Activated CD8-positive, alpha-beta memory T cell treated with anti-CD3 and anti-CD28 coated beads, Interleukin-2, amount 50 U/mL, for 24 hours (primary cell): ENCODE measurements around the gene SLC30A7.
"Not testable (repeated sequence)": the region's sequence is repeated elsewhere in the genome, so short reads cannot be mapped to it uniquely, and the experiment has no call there.

Experiments used
- DNase-seq: peaks from one replicate; pipeline ENCODE4 v3.0.0-alpha.2; 2020; ENCODE audit errors: extremely low read depth

Gene SLC30A7

DNA sequence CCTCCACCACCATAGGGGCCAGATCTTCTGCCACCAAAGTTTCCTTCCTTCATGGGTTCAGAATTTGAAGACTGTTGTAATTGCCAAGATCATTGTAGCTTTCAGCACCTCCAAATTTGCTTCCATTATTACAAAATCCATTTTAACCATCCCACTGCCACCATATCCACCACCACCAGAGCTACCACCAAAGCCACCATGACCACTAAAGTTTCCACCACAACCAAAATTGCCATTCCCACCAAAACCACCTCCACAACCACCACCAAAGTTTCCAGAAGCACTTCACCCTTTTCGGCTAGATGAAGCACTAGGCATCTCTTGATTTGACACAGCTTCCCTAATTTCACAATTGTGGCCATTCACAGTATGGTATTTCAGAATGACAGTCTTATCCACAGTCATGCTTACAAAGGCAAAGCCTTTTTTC is 45.2 kb downstream of the SLC30A7 start:
- no peak for DNase-seq

DNA sequence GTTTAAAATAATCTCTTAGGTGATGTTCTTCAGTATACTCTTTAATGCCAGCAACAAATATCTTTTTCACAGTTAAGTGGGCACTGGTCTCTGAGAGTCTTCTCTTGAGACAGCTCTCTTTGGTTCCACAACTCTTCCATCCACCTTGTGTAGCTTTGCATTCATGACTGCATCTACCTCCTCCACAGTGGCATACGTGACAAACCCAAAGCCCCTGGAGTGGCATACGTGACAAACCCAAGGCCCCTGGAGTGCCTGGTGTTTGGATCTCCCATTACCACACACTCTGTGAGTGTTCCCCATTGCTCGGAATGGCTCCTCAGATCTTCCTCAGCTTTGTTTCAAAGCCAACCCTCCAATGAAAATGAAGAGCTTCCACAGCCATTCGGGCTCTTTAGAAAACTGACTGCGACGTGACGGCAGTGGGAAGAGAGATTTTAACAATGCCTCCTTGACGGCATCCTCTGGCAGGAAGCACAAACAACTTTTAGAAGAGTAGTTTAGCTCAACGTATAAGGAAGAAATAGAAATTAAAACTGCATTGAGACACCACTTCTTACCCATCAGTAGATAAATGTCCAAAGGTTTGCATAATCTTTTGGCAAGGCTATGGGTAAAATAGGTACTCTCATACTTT is 45.8 kb downstream of the SLC30A7 start:
- no peak for DNase-seq

DNA sequence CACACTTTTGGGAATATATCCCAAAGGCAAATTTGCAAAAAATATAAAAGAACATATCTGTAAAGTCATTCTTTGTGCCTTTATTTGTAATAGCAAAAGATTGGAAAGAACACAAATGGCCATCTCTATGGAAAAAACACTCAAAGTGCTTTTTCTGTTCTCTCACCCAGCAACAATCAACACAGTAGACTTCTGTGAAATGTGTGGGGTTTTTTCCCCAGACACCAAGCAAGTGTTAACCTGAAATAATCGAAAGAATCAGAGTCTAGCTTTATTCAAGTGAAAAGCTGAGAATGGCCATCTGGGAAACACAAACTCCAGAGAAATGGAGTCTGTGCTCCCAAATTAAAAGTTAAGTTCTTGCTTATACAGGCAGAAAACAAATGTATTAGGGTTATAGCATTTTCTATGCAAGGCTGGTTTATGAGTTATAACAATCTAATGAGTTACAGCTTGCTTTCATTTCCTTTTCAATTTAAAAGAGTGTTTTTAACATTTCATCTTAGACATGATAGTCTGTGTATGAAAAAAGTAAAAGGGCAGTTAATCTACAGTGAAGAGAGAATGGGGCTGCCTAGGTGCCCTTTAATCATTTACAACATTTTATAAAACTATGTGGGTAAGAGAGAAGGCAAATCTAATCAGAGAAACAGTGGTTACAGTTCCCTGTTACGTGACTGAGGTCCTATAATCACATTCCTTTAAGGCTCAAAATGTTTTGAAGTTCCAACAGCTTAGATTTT is 46.6 kb downstream of the SLC30A7 start:
- no peak for DNase-seq

GRCh38 chr1:100943533-100943932 is 47.6 kb downstream of the SLC30A7 start:
- DNase-seq, result no peak

- DNase-seq, result not testable (repeated sequence)
Measured at GRCh38 chr1:100946064-100946463, 50.2 kb downstream of the SLC30A7 start.

DNA sequence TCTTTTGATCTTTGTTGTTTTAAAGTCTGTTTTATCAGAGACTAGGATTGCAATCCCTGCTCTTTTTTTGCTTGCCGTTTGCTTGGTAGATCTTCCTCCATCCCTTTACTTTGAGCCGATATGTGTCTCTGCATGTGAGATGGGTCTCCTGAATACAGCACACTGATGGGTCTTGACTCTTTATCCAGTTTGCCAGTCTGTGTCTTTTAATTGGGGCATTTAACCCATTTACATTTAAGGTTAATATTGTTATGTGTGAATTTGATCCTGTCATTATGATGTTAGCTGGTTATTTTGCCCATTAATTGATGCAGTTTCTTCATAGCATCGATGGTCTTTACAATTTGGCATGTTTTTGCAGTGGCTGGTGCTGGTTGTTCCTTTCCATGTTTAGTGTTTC is 51.9 kb downstream of the SLC30A7 start:
- not testable (repeated sequence) for DNase-seq

GRCh38 chr1:100948721-100949405 is 53.0 kb downstream of the SLC30A7 start:
- DNase-seq, result not testable (repeated sequence)

GRCh38 chr1:100949515-100950158 is 53.7 kb downstream of the SLC30A7 start:
- DNase-seq, result not testable (repeated sequence)

GRCh38 chr1:100950337-100950736 is 54.4 kb downstream of the SLC30A7 start:
- DNase-seq, result no peak

DNA sequence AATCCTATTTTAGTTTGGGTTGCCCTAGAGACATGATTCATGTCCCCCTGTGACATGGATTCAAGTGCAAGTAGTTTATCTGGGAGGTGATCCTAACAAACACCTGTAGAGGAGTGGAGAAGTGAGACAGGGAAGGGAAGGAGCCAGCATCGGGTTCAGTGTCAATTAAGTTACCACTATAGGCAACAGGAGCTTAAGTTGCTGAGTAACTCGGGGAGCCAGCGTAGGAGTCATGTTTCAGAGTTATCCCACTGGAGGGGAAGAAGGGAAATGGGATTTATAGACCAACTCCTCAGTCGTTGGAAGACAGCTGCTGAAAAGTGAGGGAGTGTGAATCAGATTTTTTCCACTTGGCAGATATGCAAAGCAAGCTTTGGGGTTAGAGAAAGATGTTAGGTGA is 54.9 kb downstream of the SLC30A7 start:
- no peak for DNase-seq

GRCh38 chr1:100952104-100952745 is 56.3 kb downstream of the SLC30A7 start:
- no peak for DNase-seq

- DNase-seq, result not testable (repeated sequence)
Measured at GRCh38 chr1:100952970-100953369, 57.1 kb downstream of the SLC30A7 start.

- DNase-seq, result no peak
Measured at GRCh38 chr1:100953960-100954730, 58.3 kb downstream of the SLC30A7 start.

GRCh38 chr1:100955322-100955721 is 59.4 kb downstream of the SLC30A7 start:
- DNase-seq, result no peak

DNA sequence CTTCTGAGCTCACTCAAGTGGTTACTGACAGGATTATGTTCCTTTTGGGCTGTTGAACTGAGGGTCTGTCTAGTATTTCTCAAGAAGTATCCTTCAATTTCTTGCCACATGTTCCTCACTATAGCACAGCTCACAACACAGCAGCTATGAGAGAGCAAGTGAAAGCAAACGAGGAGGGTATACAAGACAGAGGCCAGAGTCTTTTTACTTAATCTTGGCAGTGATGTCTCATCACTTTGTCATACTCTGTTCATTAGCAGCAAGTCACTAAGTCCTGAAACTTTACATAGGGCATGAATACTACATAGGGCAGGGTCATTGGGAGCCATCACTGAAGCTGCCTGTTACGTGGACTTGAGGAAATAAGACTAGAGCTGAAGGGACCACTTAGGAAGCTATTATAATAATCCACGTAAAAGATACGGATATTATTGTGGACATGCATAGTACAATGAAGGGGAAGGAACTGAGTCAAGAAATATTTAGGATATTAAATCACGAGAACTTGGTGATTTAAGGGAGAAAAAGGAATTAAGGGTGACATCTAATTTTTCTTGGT is 63.7 kb downstream of the SLC30A7 start:
- DNase-seq, result no peak

DNA sequence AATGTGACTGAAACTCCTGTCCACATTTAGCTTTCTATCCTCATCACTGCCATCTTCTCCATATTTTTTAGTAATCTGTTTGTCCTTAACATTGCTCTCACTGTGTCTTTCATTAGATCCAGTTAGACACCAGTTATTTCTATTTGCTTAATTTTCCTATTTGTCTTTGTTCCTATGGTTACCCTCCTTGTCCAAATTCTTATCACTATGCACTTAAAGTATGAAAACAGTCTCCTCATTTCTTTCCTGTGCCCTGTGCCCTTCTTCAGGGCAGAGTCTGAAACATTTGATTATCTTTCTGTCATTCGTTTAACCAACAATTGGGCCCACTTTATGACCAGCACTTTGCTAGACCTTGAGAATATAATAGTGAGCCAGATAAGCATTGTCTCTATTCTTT is 64.2 kb downstream of the SLC30A7 start:
- DNase-seq, result no peak

DNA sequence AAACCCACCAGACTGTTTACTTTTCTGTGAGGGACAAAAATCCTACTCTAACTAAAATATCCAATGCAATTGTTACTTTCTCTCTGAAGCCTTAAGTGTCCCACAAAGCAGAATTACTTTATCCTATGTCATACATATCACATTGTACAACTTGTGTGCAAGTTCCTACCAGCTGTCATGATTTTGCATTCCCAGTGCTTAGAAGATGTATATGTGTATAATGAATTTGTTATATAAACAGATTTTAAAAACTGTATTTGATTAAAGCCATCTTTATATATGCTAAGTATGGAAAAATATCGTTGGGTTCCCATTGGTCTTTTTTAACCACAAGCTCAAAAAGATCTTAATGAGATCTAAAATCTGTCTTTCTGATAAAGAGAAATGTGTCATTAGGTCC is 72.7 kb downstream of the SLC30A7 start:
- DNase-seq, result no peak

- no peak for DNase-seq
Measured at GRCh38 chr1:100969327-100969726, 73.4 kb downstream of the SLC30A7 start.

DNA sequence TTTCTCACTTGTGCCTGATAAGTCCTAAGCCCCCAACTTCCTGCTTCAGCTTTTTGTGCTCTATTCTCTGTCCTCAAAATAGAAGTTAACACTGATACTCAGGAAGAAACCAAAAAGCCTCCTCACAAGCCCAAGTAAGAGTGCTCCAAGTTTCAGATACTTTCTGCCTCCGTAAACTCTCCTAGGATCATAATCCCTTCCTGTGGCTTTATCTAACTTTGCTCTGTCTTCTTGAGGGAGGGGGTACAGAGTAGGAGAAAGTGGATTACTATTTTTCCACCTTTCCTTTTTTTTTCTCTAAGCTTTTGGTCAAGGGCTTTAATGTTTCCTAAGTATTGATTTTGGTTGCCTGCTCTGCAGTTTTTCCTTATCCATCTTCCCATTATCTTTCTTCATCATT is 75.1 kb downstream of the SLC30A7 start:
- DNase-seq, result no peak

DNA sequence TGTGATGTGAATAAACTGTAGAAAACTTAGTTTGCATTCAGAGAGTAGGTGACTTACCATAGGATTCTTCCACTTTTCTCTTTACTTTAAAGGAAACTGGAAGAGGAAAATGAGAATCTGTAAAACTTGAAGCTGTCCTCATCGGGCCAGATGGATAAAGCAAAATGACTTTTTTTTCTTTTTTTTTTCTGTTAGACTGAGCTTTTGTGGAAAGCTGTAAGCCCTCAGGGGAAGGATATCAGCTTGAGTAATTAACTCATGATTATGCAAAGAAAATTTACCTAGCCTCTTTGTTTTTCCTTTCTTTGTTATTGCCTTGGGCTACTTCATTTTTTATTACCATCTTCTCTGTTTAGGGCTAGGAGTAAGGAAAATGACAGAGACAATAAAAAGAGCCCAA is 76.3 kb downstream of the SLC30A7 start:
- no peak for DNase-seq

DNA sequence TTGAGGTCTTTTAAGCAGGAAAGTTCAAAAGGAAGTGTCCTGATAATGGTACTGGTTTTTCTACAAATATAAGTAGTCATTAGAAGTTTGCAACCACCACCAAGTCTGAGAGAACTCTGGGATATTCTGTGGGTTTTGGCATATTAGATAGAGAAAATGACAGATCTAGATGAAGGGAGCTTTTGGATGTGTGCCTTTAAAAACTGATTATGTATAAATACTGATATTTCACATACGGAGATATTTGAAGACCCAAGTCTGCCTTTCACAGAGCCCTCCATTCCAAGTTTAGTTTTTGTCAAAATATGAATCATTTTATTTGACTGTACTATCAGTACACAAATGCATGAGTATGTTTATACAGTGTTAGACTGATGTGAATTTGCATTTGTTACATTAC is 81.0 kb downstream of the SLC30A7 start:
- DNase-seq, result no peak
